ENCODE results near the gene KRR1.

- TF ChIP-seq JUNB (IDR thresholded peaks at IDR 0.05; ENCODE audit: unreplicated experiment) (no peak), EZH2phosphoT487 (IDR thresholded peaks at IDR 0.05; ENCODE audit: unreplicated experiment) (no peak)
These were observed 42.6 kb upstream of the KRR1 start for GRCh38 chr12:75553836-75554555.
